PFSK-1 (cell line): ENCODE data around the gene PRKN.

Experiments used
- FOXP2 ChIP-seq: optimal IDR thresholded peaks from 2 replicates; pipeline ENCODE3; 2011; ENCODE audit warnings: borderline replicate concordance, control low read depth, inconsistent platforms; ENCODE audit not compliant: insufficient read depth; ENCODE audit errors: extremely low read length, extremely low read depth
- POLR2AphosphoS5 ChIP-seq: IDR thresholded peaks from 2 replicates; pipeline ENCODE4 v1.6.1; 2012; ENCODE audit warnings: low read depth, mild to moderate bottlenecking, control low read depth, low read length, moderate library complexity
- SIN3A ChIP-seq: IDR thresholded peaks from 2 replicates; pipeline ENCODE4 v1.6.1; 2012; ENCODE audit warnings: mild to moderate bottlenecking, low read length, moderate library complexity, borderline replicate concordance; ENCODE audit not compliant: insufficient read depth
- TAF1 ChIP-seq: IDR thresholded peaks from 2 replicates; pipeline ENCODE4 v1.6.1; 2012; ENCODE audit warnings: low read length, control low read depth, borderline replicate concordance; ENCODE audit not compliant: insufficient read depth
- TF ChIP-seq, protein P1 (sequence below), 2 experiments: IDR thresholded peaks; 2 replicates each; pipeline versions ENCODE4 v1.6.1 to v1.8.0; 2011 to 2012; ENCODE audit warnings: low read depth in 2 of 2, low read length in 2 of 2, control low read depth in 1 of 2, inconsistent platforms in 1 of 2, mild to moderate bottlenecking in 1 of 2, moderate library complexity in 1 of 2; ENCODE audit not compliant: insufficient read depth in 1 of 2

The PRKN gene

GRCh38 chr6:161412795-161413194 is 1314.8 kb downstream of the PRKN start:
- TF ChIP-seq SIN3A (no peak), POLR2AphosphoS5 (no peak), TAF1 (no peak)
- TF ChIP-seq, protein P1, sequence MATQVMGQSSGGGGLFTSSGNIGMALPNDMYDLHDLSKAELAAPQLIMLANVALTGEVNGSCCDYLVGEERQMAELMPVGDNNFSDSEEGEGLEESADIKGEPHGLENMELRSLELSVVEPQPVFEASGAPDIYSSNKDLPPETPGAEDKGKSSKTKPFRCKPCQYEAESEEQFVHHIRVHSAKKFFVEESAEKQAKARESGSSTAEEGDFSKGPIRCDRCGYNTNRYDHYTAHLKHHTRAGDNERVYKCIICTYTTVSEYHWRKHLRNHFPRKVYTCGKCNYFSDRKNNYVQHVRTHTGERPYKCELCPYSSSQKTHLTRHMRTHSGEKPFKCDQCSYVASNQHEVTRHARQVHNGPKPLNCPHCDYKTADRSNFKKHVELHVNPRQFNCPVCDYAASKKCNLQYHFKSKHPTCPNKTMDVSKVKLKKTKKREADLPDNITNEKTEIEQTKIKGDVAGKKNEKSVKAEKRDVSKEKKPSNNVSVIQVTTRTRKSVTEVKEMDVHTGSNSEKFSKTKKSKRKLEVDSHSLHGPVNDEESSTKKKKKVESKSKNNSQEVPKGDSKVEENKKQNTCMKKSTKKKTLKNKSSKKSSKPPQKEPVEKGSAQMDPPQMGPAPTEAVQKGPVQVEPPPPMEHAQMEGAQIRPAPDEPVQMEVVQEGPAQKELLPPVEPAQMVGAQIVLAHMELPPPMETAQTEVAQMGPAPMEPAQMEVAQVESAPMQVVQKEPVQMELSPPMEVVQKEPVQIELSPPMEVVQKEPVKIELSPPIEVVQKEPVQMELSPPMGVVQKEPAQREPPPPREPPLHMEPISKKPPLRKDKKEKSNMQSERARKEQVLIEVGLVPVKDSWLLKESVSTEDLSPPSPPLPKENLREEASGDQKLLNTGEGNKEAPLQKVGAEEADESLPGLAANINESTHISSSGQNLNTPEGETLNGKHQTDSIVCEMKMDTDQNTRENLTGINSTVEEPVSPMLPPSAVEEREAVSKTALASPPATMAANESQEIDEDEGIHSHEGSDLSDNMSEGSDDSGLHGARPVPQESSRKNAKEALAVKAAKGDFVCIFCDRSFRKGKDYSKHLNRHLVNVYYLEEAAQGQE (IDR thresholded peaks at IDR 0.05; ENCODE audit: insufficient read depth in 1 of 2, low read depth in 2 of 2, low read length in 2 of 2): no peak

DNA sequence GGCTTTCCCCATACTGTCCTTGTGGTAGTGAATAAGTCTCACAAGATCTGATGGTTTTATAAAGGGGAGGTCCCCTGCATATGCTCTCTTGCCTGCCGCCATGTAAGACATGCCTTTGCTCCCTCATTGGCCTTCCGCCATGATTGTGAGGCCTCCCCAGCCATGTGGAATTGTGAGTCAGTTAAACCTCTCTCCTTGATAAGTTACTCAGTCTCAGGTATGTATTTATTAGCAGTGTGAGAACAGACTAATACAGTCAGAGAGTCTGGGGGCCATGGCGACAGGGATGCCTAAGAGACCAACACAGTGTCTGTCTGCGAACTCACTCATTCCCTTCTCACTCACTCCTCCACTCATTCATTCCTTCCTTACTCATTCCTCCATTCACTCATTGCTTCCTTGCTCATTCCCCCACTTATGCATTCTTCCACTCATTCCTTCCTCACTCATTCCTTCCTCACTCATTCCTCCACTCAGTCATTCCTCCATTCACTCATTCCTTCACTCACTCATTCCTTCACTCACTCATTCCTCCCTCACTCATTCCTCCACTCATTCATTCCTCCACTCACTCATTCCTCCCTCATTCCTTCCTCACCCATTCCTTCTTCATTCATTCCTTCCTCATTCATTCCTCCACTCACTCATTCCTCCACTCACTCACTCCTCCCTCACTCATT is 1316.2 kb downstream of the PRKN start:
- no peak for TF ChIP-seq FOXP2
- TF ChIP-seq POLR2AphosphoS5: no peak
- TF ChIP-seq, protein P1 (IDR thresholded peaks at IDR 0.05; ENCODE audit: insufficient read depth in 1 of 2, low read depth in 2 of 2, low read length in 2 of 2): no peak
- TF ChIP-seq TAF1: no peak
- no peak for TF ChIP-seq SIN3A

DNA sequence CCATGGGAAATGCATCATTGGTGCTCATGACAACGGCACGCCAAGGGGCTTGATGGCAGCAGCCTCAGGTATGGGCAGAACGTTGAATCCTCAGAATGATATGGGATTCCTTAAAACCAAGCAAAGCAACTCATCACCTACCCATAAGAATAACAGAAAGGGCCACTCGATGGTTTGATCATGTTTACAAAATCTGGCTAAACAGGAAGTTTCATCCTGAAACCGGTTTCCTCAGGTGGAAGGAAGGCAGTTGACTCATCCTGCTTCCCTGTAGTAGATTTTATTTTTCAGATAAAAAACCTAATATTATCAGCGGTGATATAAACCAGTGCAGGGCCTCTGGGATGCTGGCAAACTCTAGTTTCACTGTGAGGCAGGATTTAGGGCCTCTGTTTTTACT is 1316.8 kb downstream of the PRKN start:
- TF ChIP-seq FOXP2 (no peak), SIN3A (no peak), TAF1 (no peak), POLR2AphosphoS5 (no peak)
- TF ChIP-seq, protein P1 (IDR thresholded peaks at IDR 0.05; ENCODE audit: insufficient read depth in 1 of 2, low read depth in 2 of 2, low read length in 2 of 2): no peak

GRCh38 chr6:161410076-161410475 is 1317.5 kb downstream of the PRKN start:
- no peak for TF ChIP-seq SIN3A
- no peak for TF ChIP-seq FOXP2
- TF ChIP-seq POLR2AphosphoS5: no peak
- TF ChIP-seq, protein P1 (IDR thresholded peaks at IDR 0.05; ENCODE audit: insufficient read depth in 1 of 2, low read depth in 2 of 2, low read length in 2 of 2): no peak
- TF ChIP-seq TAF1: no peak

- no peak for TF ChIP-seq TAF1
- no peak for TF ChIP-seq SIN3A
- no peak for TF ChIP-seq POLR2AphosphoS5
- TF ChIP-seq FOXP2: no peak
- TF ChIP-seq, protein P1 (IDR thresholded peaks at IDR 0.05; ENCODE audit: insufficient read depth in 1 of 2, low read depth in 2 of 2, low read length in 2 of 2): no peak
These were observed 1318.2 kb downstream of the PRKN start for GRCh38 chr6:161409353-161409752.
